ENCODE measurements around the gene ENOX1. TPM values are rescaled to one million over a fixed set of nuclear protein-coding genes. Genes with fewer than 3 reads are reported as not detected.

ENOX1 gene
- total RNA-seq, 1 experiment from 2014 or later = 1.8 TPM

GRCh38 chr13:43195551-43195950 is 591.2 kb downstream of the ENOX1 start:
- H3K9me3 Mint-ChIP-seq (ENCODE audit: unreplicated experiment) = no peaks in the 10 kb centered on the region
- BruUV-seq (replicated peaks) = no TSS peak
- H3K27me3 Mint-ChIP-seq (ENCODE audit: insufficient read depth, unreplicated experiment) = no peaks in the 10 kb centered on the region
- intact Hi-C loops (cut with micrococcal nuclease) = no loop called here
- ChIA-PET CTCF (no interaction called here), POLR2A (interaction anchor here (0.6 kb wide), 1 partner anchor 394 kb away, joined by 3 read pairs; no protein-coding TSS in a partner anchor)
- peak; percentile 27 for DNase-seq (ENCODE audit: unreplicated experiment)
- H3K4me1 Mint-ChIP-seq (ENCODE audit: insufficient read depth, unreplicated experiment) = no peaks in the 10 kb centered on the region
- H3K36me3 Mint-ChIP-seq (ENCODE audit: insufficient read depth, unreplicated experiment) = no peaks in the 10 kb centered on the region
- H3K27ac Mint-ChIP-seq (ENCODE audit: low read depth, unreplicated experiment) = no peak overlapping the region
- H3K4me3 Mint-ChIP-seq (ENCODE audit: unreplicated experiment) = no peak overlapping the region
- no peak for TF ChIP-seq CTCF (IDR thresholded peaks at IDR 0.05; ENCODE audit: unreplicated experiment)

GRCh38 chr13:43195112-43195511 is 591.7 kb downstream of the ENOX1 start:
- no peak for DNase-seq (ENCODE audit: unreplicated experiment)
- ChIA-PET CTCF (no interaction called here), POLR2A (interaction anchor here (0.6 kb wide), 1 partner anchor 395 kb away, joined by 3 read pairs; no protein-coding TSS in a partner anchor)
- Mint-ChIP-seq H3K4me1 (ENCODE audit: insufficient read depth, unreplicated experiment) (no peaks in the 10 kb centered on the region), H3K4me3 (ENCODE audit: unreplicated experiment) (no peak overlapping the region), H3K9me3 (ENCODE audit: unreplicated experiment) (no peaks in the 10 kb centered on the region), H3K27me3 (ENCODE audit: insufficient read depth, unreplicated experiment) (no peaks in the 10 kb centered on the region), H3K27ac (ENCODE audit: low read depth, unreplicated experiment) (no peak overlapping the region), H3K36me3 (ENCODE audit: insufficient read depth, unreplicated experiment) (no peaks in the 10 kb centered on the region)
- no TSS peak for BruUV-seq (replicated peaks)
- intact Hi-C loops (cut with micrococcal nuclease) = no loop called here
- TF ChIP-seq CTCF (IDR thresholded peaks at IDR 0.05; ENCODE audit: unreplicated experiment) = no peak

GRCh38 chr13:43193789-43194420 is 592.9 kb downstream of the ENOX1 start:
- H3K9me3 Mint-ChIP-seq (ENCODE audit: unreplicated experiment) = no peaks in the 10 kb centered on the region
- DNase-seq (ENCODE audit: unreplicated experiment) = no peak
- H3K27me3 Mint-ChIP-seq (ENCODE audit: insufficient read depth, unreplicated experiment) = no peaks in the 10 kb centered on the region
- no peaks in the 10 kb centered on the region for H3K36me3 Mint-ChIP-seq (ENCODE audit: insufficient read depth, unreplicated experiment)
- no peak for TF ChIP-seq CTCF (IDR thresholded peaks at IDR 0.05; ENCODE audit: unreplicated experiment)
- CTCF ChIA-PET = interaction anchor here (0.6 kb wide), 1 partner anchor 599 kb away, joined by 3 read pairs; no protein-coding TSS in a partner anchor
- no peaks in the 10 kb centered on the region for H3K4me1 Mint-ChIP-seq (ENCODE audit: insufficient read depth, unreplicated experiment)
- intact Hi-C loops (cut with micrococcal nuclease) = no loop called here
- BruUV-seq (replicated peaks) = no TSS peak
- peak overlapping the region; percentile 33 for H3K27ac Mint-ChIP-seq (ENCODE audit: low read depth, unreplicated experiment)
- POLR2A ChIA-PET = no interaction called here
- no peak overlapping the region for H3K4me3 Mint-ChIP-seq (ENCODE audit: unreplicated experiment)

GRCh38 chr13:43191546-43191945 is 595.2 kb downstream of the ENOX1 start:
- DNase-seq (ENCODE audit: unreplicated experiment) = no peak
- Mint-ChIP-seq H3K4me1 (ENCODE audit: insufficient read depth, unreplicated experiment) (no peaks in the 10 kb centered on the region), H3K9me3 (ENCODE audit: unreplicated experiment) (no peaks in the 10 kb centered on the region), H3K27ac (ENCODE audit: low read depth, unreplicated experiment) (no peak overlapping the region), H3K36me3 (ENCODE audit: insufficient read depth, unreplicated experiment) (no peaks in the 10 kb centered on the region), H3K27me3 (ENCODE audit: insufficient read depth, unreplicated experiment) (no peaks in the 10 kb centered on the region), H3K4me3 (ENCODE audit: unreplicated experiment) (no peak overlapping the region)
- ChIA-PET CTCF (no interaction called here), POLR2A (no interaction called here)
- no TSS peak for BruUV-seq (replicated peaks)
- intact Hi-C loops (cut with micrococcal nuclease) = no loop called here
- no peak for TF ChIP-seq CTCF (IDR thresholded peaks at IDR 0.05; ENCODE audit: unreplicated experiment)

Data from MCF 10A (cell line).